Spleen (tissue), 7 donors: Measurements from ENCODE around the gene TEX14.

Experiments
- POLR2A ChIP-seq, 3 donors: fragments of 450-650 bp; IDR thresholded peaks; one replicate each; pipeline ENCODE4 v1.5.1; 2017; ENCODE audit warnings: antibody characterized with exemption in 3 of 3, mild to moderate bottlenecking in 1 of 3
- POLR2AphosphoS5 ChIP-seq, 3 donors: sonication (generic); formaldehyde crosslinking; IDR thresholded peaks; one replicate each; pipeline ENCODE4 v1.5.1; 2017; ENCODE audit warnings: antibody characterized with exemption in 3 of 3
- TF ChIP-seq, protein P1 (sequence below), 11 experiments: fragments of 200-600 bp in 7 of 11; fragments of 450-650 bp in 4 of 11; sonication (generic) in 4 of 11; IDR thresholded peaks in 8 of 11; conservative IDR thresholded peaks in 3 of 11; 1 replicate in 7 of 11; 2 replicates in 4 of 11; pipeline versions ENCODE4 v1.4.0 to v1.8.0; 2016 to 2021; ENCODE audit warnings: antibody characterized with exemption in 11 of 11, inconsistent platforms in 4 of 11, mild to moderate bottlenecking in 1 of 11
- donor health status: DM: no; HTN: no; CAD: no; lungs with moderate emphysema.
- donor health status: DM: no; HTN: no; CAD: no.
- donor health status: DM: no; HTN: no; CAD: no.

DNA sequence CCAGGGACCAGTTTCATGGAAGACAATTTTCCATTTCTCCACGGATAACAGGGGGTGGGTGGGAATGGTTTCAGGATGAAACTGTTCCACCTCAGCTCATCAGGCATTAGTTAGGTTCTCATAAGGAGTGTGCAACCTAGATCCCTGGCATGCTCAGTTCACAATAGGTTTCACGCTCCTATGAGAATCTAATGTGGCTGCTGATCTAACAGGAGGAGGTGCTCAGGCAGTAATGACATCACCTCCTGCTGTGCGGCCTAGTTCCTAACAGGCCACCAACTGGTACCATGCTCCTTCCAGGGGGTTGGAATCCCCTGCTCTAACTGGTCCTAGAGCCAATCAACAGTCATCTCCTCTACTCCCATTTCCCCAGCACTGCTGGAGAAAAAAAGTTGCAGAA, 19.9 kb downstream of the TEX14 start:
- TF ChIP-seq, protein P1, sequence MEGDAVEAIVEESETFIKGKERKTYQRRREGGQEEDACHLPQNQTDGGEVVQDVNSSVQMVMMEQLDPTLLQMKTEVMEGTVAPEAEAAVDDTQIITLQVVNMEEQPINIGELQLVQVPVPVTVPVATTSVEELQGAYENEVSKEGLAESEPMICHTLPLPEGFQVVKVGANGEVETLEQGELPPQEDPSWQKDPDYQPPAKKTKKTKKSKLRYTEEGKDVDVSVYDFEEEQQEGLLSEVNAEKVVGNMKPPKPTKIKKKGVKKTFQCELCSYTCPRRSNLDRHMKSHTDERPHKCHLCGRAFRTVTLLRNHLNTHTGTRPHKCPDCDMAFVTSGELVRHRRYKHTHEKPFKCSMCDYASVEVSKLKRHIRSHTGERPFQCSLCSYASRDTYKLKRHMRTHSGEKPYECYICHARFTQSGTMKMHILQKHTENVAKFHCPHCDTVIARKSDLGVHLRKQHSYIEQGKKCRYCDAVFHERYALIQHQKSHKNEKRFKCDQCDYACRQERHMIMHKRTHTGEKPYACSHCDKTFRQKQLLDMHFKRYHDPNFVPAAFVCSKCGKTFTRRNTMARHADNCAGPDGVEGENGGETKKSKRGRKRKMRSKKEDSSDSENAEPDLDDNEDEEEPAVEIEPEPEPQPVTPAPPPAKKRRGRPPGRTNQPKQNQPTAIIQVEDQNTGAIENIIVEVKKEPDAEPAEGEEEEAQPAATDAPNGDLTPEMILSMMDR (IDR thresholded peaks at IDR 0.05 in 8 of 11, conservative IDR thresholded peaks at IDR 0.05 in 3 of 11) = no peak
- TF ChIP-seq POLR2AphosphoS5 (IDR thresholded peaks at IDR 0.05) (no peak), POLR2A (IDR thresholded peaks at IDR 0.05) (no peak)
